ENCODE results near the gene INPP5A.
"Not testable (repeated sequence)": the region's sequence is repeated elsewhere in the genome, so short reads cannot be mapped to it uniquely, and the experiment has no call there.

DNA sequence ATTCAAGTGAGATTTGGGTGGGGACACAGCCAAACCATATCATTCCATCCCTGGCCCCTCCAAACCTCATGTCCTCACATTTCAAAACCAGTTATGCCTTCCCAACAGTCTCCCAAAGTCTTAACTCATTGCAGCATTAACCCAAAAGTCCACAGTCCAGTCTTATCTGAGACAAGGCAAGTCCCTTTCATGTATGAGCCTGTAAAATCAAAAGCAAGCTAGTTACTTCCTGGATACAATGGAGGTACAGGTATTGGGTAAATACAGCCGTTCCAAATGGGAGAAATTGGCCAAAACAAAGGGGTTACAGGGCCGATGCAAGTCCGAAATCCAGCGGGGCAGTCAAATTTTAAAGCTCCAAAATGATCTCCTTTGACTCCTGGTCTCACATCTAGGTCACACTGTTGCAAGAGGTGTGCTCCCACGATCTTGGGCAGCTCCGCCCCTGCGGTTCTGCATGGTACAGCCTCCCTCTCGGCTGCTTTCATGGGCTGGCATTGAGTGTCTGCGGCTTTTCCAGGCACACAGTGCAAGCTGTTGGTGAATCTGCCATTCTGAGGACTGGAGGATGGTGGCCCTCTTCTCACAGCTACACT lies 61.5 kb downstream of the INPP5A start:
- TF ChIP-seq POLR2A (IDR thresholded peaks at IDR 0.05; ENCODE audit: low read length); GATA1 (IDR thresholded peaks at IDR 0.05; ENCODE audit: low read depth, low read length): not testable (repeated sequence)

Measured in erythroblast (primary cell).